ENCODE measurements around the gene ZNF830.

ZNF830 gene

DNA sequence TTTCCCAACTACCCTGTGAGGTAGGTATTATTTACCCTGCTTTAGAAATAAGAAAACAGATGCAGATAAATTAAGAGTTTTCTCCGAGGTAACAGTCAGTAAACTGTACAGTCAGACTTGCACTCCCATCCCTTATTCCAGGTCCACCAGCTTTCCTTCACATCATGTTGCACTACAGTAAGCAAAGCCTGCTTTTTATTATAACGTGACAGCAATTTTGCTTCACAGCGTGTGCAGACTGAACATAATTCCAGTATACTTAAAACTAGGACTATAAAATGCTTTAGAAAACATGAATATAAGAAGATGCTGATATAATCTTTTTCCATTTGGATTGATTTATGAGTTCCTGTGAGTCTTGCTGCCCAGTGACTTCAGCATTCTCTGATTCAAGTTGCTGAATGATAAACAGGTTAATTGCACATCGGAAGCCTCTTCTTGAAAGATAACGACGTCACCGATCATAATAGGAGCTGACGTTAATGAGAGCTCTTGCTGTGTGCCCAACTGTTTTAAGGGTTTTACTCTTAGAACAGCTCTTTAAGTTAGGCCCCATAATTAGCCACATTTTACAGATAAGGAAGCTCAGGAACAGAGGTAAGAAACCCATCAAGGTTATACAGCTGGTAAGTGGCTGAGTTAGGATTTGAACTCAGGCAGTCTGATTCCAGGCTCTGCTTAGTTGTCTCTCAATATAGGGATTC, 20.4 kb downstream of the ZNF830 start:
- TF ChIP-seq, protein P1, sequence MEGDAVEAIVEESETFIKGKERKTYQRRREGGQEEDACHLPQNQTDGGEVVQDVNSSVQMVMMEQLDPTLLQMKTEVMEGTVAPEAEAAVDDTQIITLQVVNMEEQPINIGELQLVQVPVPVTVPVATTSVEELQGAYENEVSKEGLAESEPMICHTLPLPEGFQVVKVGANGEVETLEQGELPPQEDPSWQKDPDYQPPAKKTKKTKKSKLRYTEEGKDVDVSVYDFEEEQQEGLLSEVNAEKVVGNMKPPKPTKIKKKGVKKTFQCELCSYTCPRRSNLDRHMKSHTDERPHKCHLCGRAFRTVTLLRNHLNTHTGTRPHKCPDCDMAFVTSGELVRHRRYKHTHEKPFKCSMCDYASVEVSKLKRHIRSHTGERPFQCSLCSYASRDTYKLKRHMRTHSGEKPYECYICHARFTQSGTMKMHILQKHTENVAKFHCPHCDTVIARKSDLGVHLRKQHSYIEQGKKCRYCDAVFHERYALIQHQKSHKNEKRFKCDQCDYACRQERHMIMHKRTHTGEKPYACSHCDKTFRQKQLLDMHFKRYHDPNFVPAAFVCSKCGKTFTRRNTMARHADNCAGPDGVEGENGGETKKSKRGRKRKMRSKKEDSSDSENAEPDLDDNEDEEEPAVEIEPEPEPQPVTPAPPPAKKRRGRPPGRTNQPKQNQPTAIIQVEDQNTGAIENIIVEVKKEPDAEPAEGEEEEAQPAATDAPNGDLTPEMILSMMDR (IDR thresholded peaks at IDR 0.05), result no peak

DNA sequence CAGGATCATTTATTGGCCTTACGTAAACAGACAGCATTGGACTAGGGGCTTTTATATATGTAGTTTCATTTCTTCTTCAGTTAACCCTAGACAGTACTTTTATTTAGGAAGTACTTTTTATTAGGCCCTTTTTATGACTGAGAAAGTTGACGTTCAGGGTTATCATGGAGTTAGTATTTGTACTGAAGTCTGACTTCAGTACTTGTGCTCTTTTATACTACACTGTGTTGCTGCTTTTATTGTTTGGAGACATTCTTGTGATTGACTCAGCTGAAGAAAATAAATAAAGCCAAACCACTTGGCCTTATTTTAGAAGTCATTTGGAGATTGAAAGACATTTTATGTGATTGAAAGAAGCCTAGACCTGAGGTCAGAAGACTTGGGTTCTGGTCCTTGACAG, 25.9 kb downstream of the ZNF830 start:
- TF ChIP-seq, protein P1 (IDR thresholded peaks at IDR 0.05), result no peak

- TF ChIP-seq, protein P1 (IDR thresholded peaks at IDR 0.05), result no peak
Observed at GRCh38 chr17:34988644-34989043, 27.3 kb downstream of the ZNF830 start.

DNA sequence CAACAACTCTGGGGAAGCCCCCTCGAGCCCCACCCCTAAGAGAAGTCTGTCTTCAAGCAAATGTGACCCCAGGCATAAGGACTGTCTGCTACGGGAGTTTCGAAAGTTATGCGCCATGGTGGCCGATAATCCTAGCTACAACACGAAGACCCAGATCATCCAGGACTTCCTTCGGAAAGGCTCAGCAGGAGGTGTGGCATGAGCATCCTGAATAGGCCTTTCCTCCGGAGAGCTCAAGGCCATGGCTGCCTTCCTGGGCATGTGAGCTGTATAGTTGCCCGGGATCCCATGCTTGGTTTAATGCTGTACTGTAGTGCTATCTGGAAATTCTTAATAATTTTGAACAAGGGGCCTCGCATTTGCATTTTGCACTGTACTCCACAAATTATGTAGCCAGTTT, 28.1 kb downstream of the ZNF830 start:
- TF ChIP-seq, protein P1 (IDR thresholded peaks at IDR 0.05), result no peak

- TF ChIP-seq, protein P1 (IDR thresholded peaks at IDR 0.05), result no peak
Observed at GRCh38 chr17:34990921-34991365, 29.6 kb downstream of the ZNF830 start.

DNA sequence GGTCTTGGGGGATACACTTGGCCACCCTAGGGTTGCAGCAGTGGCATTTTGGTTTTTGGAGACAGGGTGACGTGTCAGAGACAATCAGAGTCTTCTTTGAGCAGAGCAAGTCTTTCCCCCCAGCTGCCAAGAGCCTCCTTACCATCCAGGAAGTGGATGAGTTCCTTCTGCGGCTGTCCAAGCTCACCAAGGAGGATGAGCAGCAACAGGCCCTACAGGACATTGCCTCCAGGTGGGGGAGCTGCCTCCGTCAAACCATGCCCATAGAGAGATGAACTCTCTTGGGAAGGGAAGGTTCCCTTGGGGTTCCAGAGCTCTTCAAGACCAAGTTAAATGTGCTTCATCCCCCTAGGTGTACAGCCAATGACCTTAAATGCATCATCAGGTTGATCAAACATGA, 30.3 kb downstream of the ZNF830 start:
- TF ChIP-seq, protein P1 (IDR thresholded peaks at IDR 0.05), result no peak

GRCh38 chr17:34993031-34993430, 31.7 kb downstream of the ZNF830 start:
- TF ChIP-seq, protein P1 (IDR thresholded peaks at IDR 0.05), result no peak
